ENCODE measurements around the gene AK8. TPM values are rescaled to one million over a fixed set of nuclear protein-coding genes. Genes with fewer than 3 reads are reported as not detected.

AK8 gene
- total RNA-seq, 4 donors from 2014 or later: 0.27 to 1.3 TPM; not detected in 2

- WGBS, 2 donors (ENCODE audit: low coverage in 1 of 2): 82 to 90% methylated on average over 8 to 16 of the region's 16 CpGs
- in situ Hi-C loops (cut with MboI; ENCODE audit: low pct_ligation_motif_present in 1 of 4, low pct_unique_long_range_greater_than_20kb in 1 of 4, low sequenced_read_pairs in 3 of 4): no loop called here
- Histone ChIP-seq H3K27me3 (no peaks in the 10 kb centered on the region), H3K36me3 (no peaks in the 10 kb centered on the region), H3K27ac (no peak overlapping the region), H3K4me1 (peaks cover 0 to 7% (median 0%) of the 10 kb centered on the region in 4 donors), H3K9me3 (no peaks in the 10 kb centered on the region), H3K4me3 (no peak overlapping the region)
- TF ChIP-seq POLR2AphosphoS5 (IDR thresholded peaks at IDR 0.05) (no peak), CTCF (IDR thresholded peaks at IDR 0.05) (no peak)
- intact Hi-C loops (cut with DNase I; ENCODE audit: low total_unique reads): no loop called here
- DNase-seq: no peak
Observed at GRCh38 chr9:132730054-132731033, 147.7 kb downstream of the AK8 start.

GRCh38 chr9:132729235-132729890 lies 148.7 kb downstream of the AK8 start:
- in situ Hi-C loops (cut with MboI; ENCODE audit: low pct_ligation_motif_present in 1 of 4, low pct_unique_long_range_greater_than_20kb in 1 of 4, low sequenced_read_pairs in 3 of 4): no loop called here
- Histone ChIP-seq H3K36me3 (no peaks in the 10 kb centered on the region), H3K27me3 (no peaks in the 10 kb centered on the region), H3K4me1 (peaks cover 0 to 7% (median 0%) of the 10 kb centered on the region in 4 donors), H3K27ac (no peak overlapping the region), H3K4me3 (no peak overlapping the region), H3K9me3 (no peaks in the 10 kb centered on the region)
- 53 to 57% methylated on average over 4 to 5 of the region's 5 CpGs for WGBS, 2 donors (ENCODE audit: low coverage in 1 of 2)
- DNase-seq: no peak
- intact Hi-C loops (cut with DNase I; ENCODE audit: low total_unique reads): no loop called here
- TF ChIP-seq POLR2AphosphoS5 (IDR thresholded peaks at IDR 0.05) (no peak), EP300 (IDR thresholded peaks at IDR 0.05; ENCODE audit: low read depth) (no peak), CTCF (IDR thresholded peaks at IDR 0.05) (no peak), POLR2A (IDR thresholded peaks at IDR 0.05) (no peak)

GRCh38 chr9:132728497-132728896 lies 149.6 kb downstream of the AK8 start:
- H3K27ac ChIP-seq: no peak overlapping the region
- 77 to 88% methylated on average over 2 of the region's 2 CpGs for WGBS, 2 donors (ENCODE audit: low coverage in 1 of 2)
- H3K27me3 ChIP-seq: no peaks in the 10 kb centered on the region

More at GRCh38 chr9:132728497-132728896, 149.6 kb downstream of the AK8 start:
- DNase-seq: no peak
- in situ Hi-C loops (cut with MboI; ENCODE audit: low pct_ligation_motif_present in 1 of 4, low pct_unique_long_range_greater_than_20kb in 1 of 4, low sequenced_read_pairs in 3 of 4) (no loop called here), intact Hi-C loops (cut with DNase I; ENCODE audit: low total_unique reads) (no loop called here)
- no peaks in the 10 kb centered on the region for H3K9me3 ChIP-seq
- H3K36me3 ChIP-seq: no peaks in the 10 kb centered on the region
- no peak overlapping the region for H3K4me3 ChIP-seq
- TF ChIP-seq POLR2A (IDR thresholded peaks at IDR 0.05): no peak
- no peak for TF ChIP-seq EP300 (IDR thresholded peaks at IDR 0.05; ENCODE audit: low read depth)
- no peak for TF ChIP-seq CTCF (IDR thresholded peaks at IDR 0.05)
- TF ChIP-seq POLR2AphosphoS5 (IDR thresholded peaks at IDR 0.05): no peak
- H3K4me1 ChIP-seq: peaks cover 0 to 7% (median 0%) of the 10 kb centered on the region in 4 donors

All from transverse colon (tissue), 4 donors.